Nephron (organoid): ENCODE measurements around the gene ERMN.
A peak's percentile ranks its signal among the peaks of the same experiment; 100 is the strongest.

Source experiments
- H3K27ac Mint-ChIP-seq, 3 experiments: 2 replicates each; pipeline ENCODE4 v1.8.0; 2020; ENCODE audit warnings: mixed read lengths in 3 of 3, mild to moderate bottlenecking in 2 of 3, moderate library complexity in 1 of 3
- H3K27me3 Mint-ChIP-seq: 2 replicates; pipeline ENCODE4 v1.8.0; 2021; ENCODE audit warnings: low read depth, mild to moderate bottlenecking, moderate library complexity, mixed read lengths
- H3K36me3 Mint-ChIP-seq: 2 replicates; pipeline ENCODE4 v1.8.0; 2020; ENCODE audit warnings: low read depth, mixed read lengths
- H3K4me1 Mint-ChIP-seq: 2 replicates; pipeline ENCODE4 v1.8.0; 2020; ENCODE audit warnings: mixed read lengths
- H3K4me3 Mint-ChIP-seq, 3 experiments: 2 replicates each; pipeline ENCODE4 v1.8.0; 2020; ENCODE audit warnings: mild to moderate bottlenecking in 3 of 3, mixed read lengths in 3 of 3, moderate library complexity in 2 of 3
- H3K9me3 Mint-ChIP-seq: 2 replicates; pipeline ENCODE4 v1.8.0; 2020; ENCODE audit warnings: mixed read lengths
- CTCF ChIP-seq, 3 experiments: fragments of 200-600 bp; sonication (generic); IDR thresholded peaks; one replicate each; pipeline ENCODE4 v1.5.0; 2021; ENCODE audit warnings: antibody characterized with exemption in 3 of 3; ENCODE audit not compliant: unreplicated experiment in 3 of 3

Gene ERMN

GRCh38 chr2:157334797-157335196 lies 9.2 kb upstream of the ERMN start:
- no peak for TF ChIP-seq CTCF (IDR thresholded peaks at IDR 0.05; ENCODE audit: unreplicated experiment in 3 of 3)
- no peak overlapping the region for H3K27ac Mint-ChIP-seq
- no peaks in the 10 kb centered on the region for H3K27me3 Mint-ChIP-seq
- no peaks in the 10 kb centered on the region for H3K4me1 Mint-ChIP-seq
- no peak overlapping the region for H3K4me3 Mint-ChIP-seq
- H3K36me3 Mint-ChIP-seq: no peaks in the 10 kb centered on the region
- H3K9me3 Mint-ChIP-seq: no peaks in the 10 kb centered on the region

- H3K36me3 Mint-ChIP-seq: no peaks in the 10 kb centered on the region
- H3K9me3 Mint-ChIP-seq: no peaks in the 10 kb centered on the region
- no peak for TF ChIP-seq CTCF (IDR thresholded peaks at IDR 0.05; ENCODE audit: unreplicated experiment in 3 of 3)
- H3K4me3 Mint-ChIP-seq: no peak overlapping the region
- H3K27ac Mint-ChIP-seq: no peak overlapping the region
- H3K27me3 Mint-ChIP-seq: no peaks in the 10 kb centered on the region
- H3K4me1 Mint-ChIP-seq: peaks cover 2% of the 10 kb centered on the region
Observed at GRCh38 chr2:157334335-157334734, 8.7 kb upstream of the ERMN start.

GRCh38 chr2:157333304-157334047 lies 7.9 kb upstream of the ERMN start:
- Mint-ChIP-seq H3K27me3 (no peaks in the 10 kb centered on the region), H3K4me3 (no peak overlapping the region), H3K36me3 (no peaks in the 10 kb centered on the region), H3K4me1 (peaks cover 6% of the 10 kb centered on the region), H3K27ac (no peak overlapping the region), H3K9me3 (no peaks in the 10 kb centered on the region)
- no peak for TF ChIP-seq CTCF (IDR thresholded peaks at IDR 0.05; ENCODE audit: unreplicated experiment in 3 of 3)

- peaks cover 25% of the 10 kb centered on the region for H3K4me1 Mint-ChIP-seq
- no peaks in the 10 kb centered on the region for H3K36me3 Mint-ChIP-seq
- no peaks in the 10 kb centered on the region for H3K27me3 Mint-ChIP-seq
- H3K4me3 Mint-ChIP-seq: no peak overlapping the region
- TF ChIP-seq CTCF (IDR thresholded peaks at IDR 0.05; ENCODE audit: unreplicated experiment in 3 of 3): no peak
- peak overlapping the region in 1 of 3 experiments; percentile 20 for H3K27ac Mint-ChIP-seq
- H3K9me3 Mint-ChIP-seq: no peaks in the 10 kb centered on the region
Observed at GRCh38 chr2:157329524-157329923, 3.9 kb upstream of the ERMN start.

- H3K4me1 Mint-ChIP-seq: peaks cover 25% of the 10 kb centered on the region
- peak; percentile 88 to 90 (median 88) for TF ChIP-seq CTCF (IDR thresholded peaks at IDR 0.05; ENCODE audit: unreplicated experiment in 3 of 3)
- no peaks in the 10 kb centered on the region for H3K27me3 Mint-ChIP-seq
- no peaks in the 10 kb centered on the region for H3K9me3 Mint-ChIP-seq
- H3K36me3 Mint-ChIP-seq: no peaks in the 10 kb centered on the region
- no peak overlapping the region for H3K4me3 Mint-ChIP-seq
- H3K27ac Mint-ChIP-seq: peak overlapping the region in 2 of 3 experiments; percentile 53 to 60
Observed at GRCh38 chr2:157327621-157328500, 2.2 kb upstream of the ERMN start.
